Measurements from ENCODE around the gene SNPH.

Gene SNPH

DNA sequence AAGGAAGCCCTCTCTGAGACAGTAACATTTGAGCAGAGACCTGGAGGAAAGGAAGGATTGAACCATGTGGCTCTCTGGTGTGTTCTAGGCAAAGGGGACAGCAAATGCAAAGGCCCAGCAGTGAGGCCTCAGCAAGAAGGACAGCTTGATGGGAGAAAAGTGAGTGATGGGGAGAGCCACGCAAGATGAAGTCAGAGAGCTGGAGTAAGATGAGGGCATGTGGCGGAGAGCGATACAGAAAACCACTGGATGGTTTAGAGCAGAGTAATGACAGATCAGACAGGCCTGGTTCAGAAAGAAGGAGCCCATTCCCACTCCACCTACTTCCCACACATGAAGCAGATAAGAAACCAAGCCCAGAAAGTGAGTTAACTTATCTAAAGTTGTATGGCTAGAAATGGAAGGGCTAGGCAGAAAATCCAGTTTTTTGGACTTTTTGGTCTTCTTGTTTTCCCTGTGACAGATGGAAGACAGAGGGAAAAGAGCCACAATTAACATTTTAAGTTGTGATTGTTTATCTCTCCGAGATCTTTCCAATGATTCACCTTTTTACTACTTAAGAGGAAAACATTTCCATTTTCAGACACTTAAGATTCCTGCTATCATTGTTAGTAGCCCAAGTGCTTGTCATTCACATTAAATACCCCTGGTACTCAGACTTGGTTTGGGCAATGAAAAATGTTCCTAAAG is 723 bp upstream of the SNPH start:
- DNase-seq = no peak

DNA sequence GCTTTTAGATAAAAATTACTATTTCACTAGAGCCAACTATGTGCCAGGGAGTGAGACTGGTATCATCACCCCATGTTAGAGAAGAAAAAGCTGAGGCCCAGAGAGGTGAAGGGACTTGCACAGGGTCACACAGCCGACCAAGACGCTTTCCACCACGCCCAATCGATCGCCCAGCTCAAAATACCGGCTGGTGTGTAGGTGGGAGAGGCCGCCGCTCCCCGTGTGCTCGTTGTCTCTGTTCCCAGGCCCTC is 253 bp upstream of the SNPH start:
- no peak for DNase-seq

DNA sequence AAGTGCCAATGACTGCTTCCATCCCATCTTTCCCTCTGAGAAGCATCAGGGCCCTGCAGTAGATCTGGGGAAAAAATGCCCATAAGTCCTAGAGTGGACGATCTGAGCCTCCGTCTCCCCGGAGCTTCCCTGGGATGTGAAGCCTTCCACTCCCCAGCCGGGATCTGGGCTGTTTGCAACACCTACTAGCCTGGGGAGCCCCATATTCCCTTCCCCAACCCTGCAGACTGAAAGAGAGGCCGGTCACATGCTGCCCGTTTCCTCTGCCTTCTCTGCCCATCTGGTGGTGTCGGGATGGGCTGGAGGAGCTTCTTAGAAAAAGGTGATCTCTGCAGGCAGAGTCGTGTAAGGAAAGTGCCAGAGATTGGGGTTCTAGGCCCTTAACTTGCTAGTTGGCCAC is 1.1 kb downstream of the SNPH start:
- DNase-seq = no peak

DNA sequence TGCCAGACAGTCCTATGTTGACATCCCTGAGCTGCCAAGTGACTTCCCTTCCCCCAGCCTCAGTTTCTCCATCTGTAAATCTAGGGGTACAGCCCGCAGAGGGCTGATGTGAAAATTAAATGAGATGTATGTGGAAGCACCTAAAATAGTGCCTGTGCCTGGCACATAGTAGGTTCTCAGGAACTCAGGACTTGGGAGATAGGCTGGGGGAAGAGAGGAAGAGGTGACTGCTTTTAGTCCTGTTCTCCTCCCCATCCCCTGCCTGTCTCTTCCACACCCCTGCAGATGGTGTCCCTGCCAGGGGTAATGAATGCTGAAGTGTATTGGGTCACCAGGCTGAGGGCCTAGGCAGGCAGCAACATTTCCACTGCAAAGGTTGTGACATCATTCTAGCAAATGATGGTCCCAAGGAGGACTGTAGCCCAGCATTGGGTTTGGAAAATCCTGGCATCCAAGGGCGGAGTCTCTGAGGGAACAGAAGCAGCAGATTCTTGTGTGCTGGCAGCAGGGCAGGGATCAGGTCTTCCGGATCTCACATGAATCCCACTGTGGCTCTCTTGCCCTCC is 1.8 kb downstream of the SNPH start:
- no peak for DNase-seq

DNA sequence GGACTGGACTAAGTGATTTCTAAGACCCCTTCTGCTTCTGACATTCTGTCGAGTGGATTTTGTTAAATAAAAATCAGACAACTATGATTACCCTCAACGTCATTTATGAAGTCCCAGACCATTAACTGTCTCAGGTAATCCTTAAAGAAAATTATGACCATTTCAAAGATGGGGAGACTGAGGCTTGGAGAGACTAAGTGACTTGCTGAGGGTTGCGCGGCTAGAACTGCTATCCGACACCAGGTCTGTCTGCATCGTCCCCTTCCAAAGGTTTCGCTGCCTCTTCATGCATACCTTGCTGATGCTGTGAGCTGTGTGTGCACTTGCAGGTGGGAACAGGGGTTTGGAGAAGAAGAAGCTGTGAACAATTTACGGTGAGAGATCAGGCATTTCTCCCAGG is 3.1 kb downstream of the SNPH start:
- no peak for DNase-seq

DNA sequence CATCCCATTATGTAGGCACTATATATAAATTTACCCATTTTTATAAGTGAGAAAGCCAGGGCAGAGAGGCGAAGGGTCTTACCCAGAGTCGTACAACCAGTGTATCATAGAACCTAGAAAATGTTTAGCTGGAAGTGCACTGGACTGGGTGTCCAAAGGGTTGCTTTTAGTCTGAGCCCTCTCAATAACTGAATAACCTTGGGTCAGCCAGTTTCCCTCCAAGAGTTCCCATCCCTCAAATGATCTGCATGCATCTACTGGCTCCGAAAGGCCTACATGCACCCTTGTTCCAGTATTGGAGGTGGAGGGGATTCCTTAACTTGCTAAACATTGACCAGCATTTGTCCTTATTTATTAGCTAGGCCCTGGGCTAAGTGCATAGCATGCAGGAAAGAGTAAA is 3.8 kb downstream of the SNPH start:
- DNase-seq = no peak

DNA sequence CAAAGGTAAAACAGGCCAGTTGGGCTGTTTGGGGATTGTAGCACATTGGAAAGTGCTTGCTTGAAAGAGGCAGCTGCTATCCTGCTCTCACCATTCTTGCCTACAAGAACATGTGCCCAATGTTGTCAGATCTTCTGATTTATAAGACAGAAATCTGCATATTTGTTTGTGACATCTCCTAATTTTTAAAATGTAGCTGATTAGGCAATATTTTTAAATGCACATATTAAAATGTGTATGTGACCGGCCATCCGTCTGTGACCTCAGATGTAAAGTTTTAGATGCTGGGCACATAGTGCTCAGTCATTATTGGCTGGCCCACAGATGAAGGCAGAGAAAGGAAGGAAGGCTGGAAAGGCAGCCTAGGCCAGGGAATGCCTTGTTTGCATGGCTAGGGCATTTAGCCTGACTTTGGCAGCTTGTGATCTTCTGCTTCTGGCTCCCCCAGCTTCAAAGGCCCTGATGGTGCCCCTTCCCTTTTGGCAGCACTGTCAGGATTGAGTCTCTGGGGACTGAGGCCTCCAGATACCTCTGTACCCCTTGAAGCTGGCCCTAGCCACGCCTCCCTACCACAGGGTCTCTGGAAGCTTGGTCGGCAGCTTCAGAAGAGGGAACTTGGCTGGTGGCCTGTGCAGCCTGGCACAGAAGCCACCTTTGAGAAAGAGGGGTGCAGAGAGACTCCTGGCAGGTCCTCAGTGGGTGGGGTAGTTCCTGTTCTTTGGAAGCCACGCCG is 6.4 kb downstream of the SNPH start:
- no peak for DNase-seq

DNA sequence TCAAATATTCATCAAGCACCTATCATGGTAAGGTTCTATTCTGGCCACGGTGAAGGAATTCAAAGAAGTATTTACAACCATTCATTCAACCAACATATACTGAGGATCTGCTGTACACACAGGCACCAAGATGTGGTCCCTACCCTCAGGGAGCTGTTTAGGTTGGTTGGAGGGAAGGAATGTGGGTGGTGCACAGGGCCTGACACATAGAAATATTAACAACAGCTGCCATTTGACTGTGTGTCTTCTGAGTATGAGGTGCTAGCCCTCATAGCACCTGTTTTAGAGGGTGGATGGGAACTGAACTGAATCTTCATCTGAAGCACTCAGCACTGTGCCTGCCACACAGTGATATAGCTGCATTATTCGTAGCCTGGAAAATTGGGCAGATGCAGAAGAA is 7.3 kb downstream of the SNPH start:
- no peak for DNase-seq

DNA sequence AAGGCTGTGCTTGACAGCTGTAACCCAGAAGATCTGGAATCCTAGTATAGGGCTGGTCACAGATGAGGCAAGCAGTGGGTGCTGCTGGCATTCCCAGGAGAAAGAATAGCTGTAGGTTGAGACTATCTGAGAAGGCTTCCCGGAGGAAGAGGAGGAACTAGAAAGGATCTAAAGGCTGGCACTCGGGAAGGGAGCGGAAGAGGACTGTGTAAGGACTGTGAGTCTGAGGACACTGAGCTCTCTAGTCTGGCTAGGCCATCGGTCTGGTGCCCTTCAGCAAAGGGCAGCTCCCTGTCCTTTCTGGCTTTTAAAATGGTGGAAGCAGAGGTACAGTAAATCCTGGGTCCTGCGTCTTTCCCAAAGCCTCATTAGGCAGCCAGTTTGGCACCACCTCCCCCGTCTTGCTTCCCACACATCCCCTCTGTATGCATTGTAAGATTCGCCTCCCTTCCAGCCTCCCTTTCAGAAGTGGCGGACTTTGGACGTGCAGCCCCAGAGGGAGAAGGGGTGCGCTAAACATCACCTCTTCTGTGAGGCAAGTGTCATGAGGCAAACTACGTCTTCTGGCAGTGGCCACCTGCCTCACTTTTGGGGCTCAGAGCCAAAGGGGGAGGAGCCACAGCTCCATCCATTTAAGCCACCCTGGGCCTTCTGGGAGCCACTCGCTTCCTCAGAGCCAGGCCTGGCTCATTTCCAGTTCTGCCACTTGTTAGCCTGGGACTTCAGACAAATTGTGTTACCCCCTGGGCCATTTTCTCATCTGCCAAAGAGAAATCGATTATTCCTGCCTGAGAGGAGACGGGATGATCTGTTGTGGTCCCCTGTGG is 8.6 kb downstream of the SNPH start:
- DNase-seq = peak; percentile 85

DNA sequence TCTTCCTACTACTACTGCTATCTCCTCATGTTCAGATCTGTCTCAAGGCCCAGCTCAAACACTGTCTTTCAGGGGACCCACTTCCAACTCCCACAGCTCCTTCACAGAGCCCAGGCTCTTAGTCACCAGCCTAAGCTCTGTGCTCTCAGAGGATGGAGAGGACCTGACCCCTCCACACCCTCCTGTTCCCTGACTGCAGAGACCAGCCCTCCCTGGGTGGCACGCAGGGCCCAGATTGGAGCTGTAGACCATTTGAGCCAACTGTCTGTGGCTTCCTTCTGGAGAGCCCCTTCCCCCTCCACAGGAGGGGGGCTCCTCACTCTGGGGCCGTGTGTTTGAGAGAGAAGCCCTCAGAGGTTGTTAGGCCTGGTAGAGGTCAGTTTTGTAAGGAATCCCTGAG is 9.8 kb downstream of the SNPH start:
- no peak for DNase-seq

DNA sequence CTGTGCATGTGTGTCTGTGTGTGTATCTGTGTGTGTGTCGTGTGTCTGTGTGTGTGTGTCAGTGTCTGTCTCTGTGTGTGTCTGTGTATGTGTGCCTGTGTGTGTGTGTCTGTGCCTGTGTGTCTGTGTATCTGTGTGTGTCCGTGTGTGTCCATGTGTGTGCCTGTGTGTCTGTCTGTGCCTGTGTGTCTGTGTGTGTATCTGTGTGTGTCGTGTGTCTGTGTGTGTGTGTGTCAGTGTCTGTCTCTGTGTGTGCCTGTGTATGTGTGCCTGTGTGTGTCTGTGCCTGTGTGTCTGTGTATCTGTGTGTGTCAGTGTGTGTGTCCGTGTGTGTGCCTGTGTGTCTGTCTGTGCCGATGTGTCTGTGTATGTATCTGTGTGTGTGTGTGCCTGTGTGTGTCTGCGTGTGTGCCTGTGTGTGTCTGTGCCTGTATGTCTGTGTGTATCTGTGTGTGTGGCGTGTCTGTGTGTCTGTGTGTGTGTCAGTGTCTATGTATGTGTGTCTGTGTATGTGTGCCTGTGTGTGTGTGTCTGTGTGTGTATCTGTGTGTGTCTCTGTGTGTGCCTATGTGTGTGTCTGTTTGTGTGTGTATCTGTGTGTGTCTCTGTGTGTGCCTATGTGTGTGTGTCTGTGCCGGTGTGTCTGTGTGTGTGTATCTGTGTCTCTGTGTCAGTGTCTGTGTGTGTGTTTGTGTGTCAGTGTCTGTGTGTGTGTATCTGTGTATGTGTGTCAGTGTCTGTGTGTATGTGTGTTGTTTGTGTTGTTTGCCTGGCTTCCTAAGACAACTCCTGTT is 11.6 kb downstream of the SNPH start:
- no peak for DNase-seq

DNA sequence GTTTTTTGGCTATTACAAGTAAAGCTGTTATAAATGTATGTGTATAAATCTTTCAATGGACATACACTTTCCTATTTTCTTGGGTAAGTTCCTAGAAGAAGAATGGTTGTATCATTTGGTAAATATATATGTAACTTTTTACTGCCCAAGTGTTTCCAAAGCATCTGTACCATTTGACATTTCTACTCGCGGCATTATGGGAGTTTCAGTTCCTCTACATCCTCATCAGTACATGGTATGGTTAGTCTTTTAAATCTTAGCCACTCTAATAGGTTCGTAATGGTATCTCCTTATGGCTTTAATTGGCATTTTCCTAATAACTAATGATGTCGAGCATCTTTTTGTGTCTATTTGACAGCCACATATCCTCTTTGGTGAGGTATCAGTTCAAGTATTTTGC is 12.9 kb downstream of the SNPH start:
- no peak for DNase-seq

DNA sequence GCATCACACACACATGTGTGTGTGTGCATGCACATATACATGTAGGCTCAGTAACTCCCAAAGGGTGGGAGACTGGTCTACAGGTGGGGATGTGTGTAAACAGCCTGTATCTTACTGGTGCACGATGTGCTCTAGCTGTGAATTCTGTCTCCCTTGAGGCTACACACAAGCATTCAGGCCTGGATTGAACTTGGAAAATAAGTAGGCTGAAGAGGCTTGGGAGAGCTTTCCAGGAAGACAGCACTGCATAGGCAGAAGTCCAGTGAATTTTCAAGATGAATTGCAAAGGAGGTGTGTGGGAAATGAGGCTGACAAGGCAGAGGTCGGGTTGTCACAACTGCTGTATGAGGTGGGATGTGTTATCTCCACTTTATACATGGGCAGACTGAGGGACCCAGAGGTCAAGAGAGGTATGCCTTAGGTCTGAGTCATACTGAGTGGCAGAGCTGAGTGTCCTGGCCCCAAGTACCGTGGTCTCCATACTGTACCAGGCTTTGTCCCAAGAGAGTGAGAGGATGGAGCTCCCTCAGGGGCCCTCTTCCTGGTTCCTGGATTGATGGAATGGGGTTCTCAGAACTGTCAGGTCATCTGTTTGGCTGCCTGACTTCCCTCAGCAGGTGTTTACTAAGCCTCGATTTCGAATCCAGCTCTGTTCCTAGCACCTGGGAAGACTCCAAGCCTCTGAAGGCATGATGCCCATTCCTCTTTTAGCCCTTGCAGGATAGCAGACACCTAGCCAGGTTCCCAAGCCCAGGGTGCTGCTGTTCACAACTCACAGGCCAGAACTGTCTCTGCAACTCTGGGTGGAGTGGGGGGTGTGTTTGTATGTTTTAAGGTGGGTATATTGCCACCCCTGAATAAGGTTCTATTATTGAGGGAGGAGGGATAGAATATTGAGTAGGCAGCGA is 14.4 kb downstream of the SNPH start:
- DNase-seq = no peak

DNA sequence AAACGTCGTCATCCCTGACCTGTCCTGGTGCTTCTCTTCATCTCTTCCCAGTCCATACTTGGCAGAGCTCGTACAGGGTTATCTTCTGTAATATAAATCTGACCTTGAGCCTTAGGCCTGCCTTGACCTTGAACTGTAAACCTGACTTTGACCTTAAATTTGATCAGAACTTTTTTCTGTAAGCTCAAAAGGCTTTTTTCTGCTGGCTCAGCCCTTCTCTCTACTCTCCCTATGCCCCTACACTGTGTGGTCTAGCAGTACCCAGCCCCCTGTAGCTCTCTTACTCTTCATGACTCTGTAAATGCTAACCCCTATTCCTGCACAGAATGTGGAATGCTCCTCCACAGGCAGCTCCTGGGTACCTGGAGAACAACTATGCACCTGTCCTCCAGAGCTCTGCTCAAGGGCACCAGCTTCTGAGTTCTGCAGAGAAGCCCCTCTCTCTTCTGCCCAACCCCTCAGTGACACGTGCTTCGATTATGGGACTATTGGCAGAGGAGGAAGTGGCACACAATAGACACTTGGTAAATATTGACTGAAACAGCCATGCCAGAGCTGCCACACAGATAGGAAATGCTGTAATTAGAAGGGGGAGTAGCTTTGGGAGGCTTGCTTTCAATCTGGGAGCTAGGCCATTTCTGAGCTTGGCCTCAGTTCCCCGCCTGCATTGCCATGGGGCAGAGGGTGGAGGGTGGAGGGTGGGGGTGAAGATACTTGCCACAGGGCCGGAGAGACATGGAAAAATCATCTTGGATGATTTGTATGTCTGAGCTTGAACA is 15.4 kb downstream of the SNPH start:
- DNase-seq = peak; percentile 75

DNA sequence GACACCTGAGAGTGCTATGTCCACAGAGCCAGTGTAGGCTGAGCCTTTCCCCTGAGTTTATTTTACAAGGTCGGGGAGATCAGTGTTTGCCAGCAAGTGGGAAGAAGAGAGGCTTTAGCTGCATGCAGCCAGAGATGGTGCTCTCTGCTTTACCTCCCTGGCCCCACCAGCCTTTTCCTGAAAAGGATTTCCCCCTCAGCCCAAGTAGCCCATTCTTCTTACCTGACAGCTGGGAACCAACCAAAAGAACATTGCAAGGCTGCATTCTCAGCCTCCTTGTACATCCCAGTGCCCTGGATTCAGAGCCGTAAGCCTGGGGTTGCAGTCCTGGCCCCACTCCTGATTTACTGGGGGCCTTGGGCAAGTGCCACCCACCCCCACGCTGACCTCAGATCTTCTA is 16.9 kb downstream of the SNPH start:
- DNase-seq = no peak

DNA sequence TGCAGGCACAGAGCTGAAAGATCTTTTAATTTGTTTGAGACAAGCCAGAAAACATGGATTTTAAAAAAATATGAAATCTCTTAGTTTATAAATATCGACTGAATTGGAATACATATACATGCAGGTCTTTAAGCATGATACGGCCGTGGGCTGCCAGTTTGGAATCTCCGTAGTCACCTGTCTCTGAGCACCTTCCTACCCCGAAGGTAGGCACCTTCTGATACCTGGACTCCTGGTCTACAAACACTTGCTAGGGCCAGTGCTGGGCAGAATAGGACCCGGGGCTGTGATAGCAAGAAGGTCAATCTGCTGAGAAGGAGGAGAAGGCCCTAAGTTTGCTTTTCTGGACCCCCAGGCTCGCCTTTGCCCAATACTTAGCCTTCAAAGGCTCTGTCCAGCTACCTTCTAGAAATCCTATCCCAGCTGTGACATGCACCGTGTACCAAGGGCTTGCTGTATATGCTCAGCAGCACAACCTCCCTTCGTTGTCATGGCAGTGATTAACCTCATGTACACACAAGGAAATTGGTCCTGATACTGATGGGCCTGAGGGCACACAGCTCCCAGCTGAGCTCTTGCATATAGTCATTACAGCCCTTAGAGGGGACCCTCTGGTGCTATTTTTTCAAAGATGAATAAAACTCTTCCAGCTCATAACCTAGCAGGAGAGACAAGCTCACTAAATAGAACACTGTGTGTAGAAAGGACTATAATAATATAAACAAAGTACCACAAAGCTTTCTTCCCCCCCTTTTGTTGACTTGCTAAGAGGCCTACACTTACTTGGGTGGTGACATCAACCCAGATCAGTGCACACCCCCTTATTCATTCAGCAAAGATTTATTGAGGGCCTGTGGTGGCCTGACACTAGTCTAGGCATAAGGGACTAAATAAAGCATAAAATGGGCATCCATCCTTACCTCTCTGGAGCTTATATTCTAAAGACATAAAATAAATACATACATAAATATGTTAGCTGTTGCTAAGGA is 17.7 kb downstream of the SNPH start:
- DNase-seq = no peak

DNA sequence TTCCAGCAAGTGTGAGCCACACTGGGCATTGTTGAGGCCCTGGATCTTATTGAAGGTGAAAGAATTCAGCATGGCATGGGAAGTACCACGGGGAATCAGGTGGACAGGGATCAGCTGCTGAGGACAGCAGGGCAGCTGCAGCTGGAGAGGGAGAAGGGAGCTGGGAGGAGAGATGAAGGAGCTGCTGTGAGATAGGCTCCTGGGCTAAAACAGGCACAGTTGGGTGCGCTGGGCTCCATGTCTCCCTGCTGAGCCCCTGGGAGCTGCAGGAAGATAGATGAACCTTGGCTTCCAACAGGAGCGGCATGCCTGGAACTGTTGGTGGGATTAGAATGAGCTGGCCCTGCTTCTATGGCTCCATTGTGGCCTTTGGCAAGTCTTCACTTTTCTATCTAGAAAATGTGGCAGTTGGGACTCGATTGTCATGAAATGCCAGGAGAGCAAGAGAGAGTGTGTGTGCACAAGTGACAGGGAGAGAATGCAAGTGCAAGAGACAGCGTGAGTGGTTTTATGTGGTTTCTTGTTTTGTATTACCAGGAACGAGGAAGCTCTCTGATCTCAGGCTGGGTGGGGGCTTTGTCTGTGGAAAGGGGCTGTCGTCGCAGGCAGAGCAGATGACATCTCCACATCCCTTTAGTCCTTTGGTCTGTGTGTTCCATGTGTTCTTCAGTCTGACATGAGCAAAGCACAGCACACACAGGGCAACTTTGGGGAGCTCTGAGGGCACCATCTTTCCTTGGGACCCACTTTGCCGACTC is 20.4 kb downstream of the SNPH start:
- DNase-seq = no peak

DNA sequence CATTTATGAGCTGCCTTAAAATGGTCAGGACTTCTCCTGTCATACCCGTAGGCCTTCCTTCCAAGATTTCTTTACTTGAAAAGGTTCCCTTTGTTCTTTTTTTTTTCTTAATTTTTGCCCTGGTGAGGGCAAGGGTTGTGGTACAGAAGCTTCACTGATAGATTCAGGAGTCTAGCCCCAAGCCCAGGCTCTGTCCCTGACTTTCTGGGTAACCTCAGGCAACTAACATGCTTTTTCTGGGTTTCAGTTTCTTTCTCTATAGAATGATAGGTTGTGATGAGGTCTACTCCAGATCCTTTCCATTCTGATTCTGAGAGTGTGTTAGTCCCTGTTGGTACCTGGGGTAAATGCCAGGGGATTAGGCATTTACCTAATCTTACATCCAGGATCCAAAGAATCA is 21.2 kb downstream of the SNPH start:
- no peak for DNase-seq
